ENCODE results near the gene LYRM4.

Gene LYRM4

DNA sequence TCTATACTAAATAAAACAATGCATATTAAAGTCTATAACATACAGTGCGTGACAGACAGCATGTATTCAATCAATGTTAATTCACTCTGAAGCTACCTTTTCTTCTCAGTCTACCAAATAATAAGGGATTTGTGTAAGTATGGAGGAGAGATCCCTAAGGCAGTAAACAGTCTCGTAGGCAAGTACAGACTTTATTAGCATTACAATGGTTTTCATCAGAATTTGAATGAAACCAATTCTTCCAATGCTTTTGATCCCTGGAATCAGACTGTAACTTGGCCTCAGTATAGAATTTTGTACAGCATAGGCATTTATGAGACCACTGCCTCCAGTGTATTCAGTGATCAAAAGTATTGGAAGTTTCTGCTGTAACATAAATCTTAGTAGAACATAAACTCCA is 19.5 kb downstream of the LYRM4 start:
- no peak for DNase-seq

DNA sequence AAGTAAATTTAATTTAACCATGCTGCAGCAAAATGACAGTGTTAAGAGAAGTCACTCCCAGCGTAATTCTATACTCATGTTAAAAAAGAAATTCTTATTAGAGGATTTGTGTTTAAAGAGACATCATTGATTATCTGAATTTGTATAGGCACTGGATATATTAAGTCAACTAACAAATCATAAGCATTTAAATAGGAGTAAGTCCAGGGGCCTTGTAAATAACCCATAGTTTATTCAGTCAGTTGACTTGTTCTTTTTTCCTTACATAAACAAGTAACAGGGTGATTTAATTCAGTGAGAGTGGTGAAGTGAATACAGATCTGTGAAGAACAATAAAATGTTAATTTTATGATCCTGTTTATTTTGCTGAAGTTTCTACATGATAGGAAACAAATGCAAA is 22.4 kb downstream of the LYRM4 start:
- no peak for DNase-seq

DNA sequence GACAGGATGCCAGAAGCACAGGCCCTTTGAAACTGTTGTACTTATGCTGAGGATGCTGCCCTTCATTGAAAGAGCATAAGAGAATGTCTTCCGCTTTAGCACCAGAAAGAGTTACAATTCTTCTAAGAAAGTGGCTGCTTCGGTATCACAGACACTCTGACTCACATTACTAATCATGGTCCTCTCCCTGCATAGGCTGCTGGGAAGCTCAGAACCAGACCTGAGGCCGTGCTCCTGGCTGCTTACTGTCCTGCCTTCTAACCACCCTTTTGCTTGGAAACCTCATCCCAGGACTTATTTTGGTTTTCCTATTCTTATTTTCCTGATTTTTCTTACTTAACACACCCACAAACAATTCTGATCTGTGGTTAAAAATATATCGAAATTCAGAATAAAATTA is 22.9 kb downstream of the LYRM4 start:
- DNase-seq, result no peak

DNA sequence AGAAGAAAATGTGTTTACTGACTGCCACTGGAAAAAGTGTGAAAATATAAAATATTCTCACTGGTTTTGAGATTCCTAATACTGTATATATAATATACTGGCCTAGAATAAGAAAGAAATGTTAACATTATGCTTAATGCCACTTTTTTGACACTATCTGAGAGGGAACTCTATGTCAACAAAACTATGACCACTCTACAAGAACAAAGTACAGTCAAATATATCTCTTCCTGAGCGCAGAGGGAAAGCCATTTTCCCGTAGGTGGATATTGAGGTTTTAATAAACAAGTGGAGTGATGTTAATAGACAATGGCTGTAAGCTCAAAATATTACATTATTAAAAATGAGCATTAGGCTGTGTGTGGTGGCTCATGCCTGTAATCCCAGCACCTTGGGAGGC is 24.9 kb downstream of the LYRM4 start:
- no peak for DNase-seq

DNA sequence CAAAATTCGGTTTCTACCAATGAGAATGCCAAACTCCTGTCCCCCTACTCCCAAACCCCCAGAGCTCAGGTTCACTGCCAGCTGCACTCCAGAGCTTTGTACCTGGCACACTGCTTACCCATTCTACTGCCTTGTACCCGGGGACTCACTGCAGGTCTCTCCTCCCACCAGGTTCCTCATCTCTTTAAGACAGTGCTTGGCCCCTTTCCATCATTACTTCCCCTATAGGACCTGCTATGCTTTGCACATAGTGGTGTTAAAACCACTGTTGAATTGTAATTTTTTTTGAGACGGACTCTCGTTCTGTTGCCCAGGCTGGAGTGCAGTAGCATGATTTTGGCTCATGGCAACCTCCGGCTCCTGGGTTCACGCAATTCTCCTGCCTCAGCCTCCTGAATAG is 25.9 kb downstream of the LYRM4 start:
- DNase-seq, result no peak

DNA sequence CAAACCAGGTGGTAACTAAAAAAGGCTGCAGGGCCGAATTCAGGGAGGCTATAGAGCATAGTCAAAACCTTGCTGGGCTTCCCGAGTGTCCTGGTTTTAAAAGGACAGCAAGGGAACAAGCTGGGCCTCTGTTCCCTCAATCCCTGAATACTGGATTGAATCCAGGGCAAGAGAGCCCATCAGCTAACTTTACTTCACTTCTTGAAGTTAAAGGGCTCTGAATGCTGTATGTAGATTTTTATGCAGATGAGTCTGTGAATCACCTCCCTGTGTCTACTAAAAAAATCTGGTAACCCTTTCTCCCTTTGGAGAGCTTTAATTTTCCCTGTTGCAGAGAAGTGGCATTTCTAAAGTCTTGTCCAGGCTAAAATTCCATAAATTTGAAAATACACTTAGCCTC is 29.5 kb downstream of the LYRM4 start:
- no peak for DNase-seq

DNA sequence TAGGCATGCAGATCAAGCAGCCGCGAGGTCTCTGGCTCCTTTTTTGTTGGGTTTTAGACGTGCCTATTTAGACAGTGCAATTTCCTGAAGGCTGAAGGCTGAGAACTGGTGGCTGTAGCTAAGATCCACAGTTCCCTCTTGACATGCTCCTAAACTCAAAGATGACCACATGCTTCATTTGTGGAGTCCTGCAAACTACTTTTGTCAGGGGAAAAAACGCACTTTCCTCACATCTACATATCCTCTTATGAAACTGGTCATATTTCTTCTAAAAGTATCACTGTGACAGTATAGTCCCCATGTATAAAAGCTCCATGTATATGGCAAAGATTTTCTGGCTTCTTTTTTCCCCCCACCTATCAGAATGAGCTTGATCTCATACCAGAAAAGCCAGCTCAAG is 30.7 kb downstream of the LYRM4 start:
- DNase-seq, result no peak

DNA sequence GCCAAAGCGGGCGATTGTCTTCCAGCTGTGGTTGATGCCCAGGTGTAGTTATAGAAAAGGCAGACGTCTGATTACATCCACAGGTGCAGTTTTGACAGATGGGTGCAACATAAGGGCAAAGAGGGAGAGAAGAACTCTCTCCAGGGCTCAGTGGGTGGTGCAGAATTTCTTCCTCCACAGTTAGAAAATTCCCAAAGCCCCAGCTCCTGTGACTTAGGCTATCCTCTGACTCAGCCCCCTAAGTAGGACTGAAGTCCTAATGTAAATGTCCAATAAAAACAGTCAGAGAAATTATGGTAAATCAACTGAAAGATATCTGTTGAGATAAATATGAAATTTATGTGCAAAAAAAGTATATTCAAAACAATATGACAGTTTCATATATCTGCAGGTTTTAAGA is 31.4 kb downstream of the LYRM4 start:
- DNase-seq, result no peak

DNA sequence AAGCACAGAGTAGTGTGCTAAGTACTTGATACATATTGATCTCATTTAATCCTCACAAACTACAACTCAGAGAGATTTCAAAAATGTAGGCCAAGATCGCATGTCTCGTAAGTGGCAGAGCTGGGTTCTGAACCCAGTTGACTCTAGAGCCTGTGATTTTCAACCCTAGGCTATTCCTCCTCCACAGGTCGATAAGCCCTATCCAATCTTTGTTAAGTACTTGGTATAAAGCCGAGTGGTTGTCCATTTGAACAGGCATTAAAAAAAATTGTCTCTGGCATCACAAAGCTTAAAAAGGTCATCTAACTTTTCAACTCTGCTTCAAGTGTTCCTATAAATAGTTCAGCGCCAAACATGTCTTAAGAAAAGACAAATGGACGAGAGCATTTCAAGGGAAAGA is 37.4 kb downstream of the LYRM4 start:
- DNase-seq, result no peak

DNA sequence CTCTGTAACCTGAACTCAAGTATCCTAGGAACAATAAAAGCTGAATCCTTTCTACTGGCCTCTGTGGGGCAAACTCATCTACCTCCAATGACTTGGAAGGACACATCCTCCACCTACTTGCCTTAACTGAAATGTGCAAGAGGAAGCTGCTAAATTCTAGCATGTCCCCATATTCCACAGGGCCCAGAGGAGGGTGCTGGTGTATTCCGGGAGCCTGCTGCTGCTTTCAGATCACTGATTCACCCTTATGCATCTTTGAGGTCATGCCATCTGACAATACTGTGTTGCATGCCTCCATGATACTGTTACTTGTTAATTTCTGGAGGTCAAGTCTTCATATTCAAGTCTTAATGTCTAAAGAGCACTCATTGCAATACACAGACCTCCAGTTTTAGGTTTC is 40.3 kb downstream of the LYRM4 start:
- DNase-seq, result no peak

DNA sequence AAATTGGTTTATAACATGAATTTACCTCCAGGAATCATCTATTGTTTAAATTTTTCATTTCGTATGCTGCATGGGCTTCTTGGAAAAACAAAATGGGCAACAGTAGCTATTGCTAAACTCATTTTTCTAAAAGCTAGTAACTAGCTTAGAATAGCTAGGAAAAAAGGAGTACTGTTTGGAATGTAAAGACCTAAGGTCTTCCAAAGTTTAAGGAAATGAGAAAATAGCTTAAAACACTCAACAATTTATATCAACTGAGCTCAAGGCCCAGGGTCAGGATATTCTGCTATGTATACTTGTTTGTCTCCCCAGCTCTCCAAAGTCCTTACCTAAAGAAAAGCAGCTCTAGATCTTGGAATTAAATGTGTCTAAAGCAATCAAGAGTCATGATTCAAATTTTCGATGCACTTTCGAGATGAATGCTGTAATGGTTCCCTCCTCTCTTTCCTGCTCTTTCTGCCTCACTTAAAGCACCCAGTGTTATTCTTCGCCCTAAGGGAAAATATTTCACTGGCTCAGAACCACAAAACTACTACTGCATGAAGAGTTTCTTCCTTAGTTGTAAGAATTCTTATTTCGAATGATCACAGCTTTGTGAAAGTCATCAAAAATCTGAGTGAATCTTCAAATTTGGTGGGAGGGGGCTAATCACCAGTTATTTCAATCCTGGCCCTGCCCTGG is 41.6 kb downstream of the LYRM4 start:
- no peak for DNase-seq

DNA sequence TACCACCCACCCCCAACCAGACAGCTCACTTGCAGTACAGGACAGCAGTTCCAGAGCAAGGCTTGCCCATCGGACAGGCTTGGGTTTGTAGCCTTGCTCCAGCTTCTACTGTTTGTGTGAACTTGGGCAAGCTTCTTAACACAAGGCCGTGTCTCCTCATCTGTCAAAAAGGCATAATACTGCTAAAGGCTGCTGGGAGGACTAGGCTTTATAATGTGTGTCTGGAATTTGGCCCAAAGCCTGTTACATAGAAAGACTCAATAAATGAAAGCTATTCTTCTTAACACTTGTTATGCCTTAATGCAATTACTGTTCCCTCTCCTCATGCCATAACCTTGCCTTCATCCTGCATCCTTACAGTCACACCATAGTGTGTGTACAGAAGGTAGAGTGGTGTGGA is 43.4 kb downstream of the LYRM4 start:
- DNase-seq, result no peak

DNA sequence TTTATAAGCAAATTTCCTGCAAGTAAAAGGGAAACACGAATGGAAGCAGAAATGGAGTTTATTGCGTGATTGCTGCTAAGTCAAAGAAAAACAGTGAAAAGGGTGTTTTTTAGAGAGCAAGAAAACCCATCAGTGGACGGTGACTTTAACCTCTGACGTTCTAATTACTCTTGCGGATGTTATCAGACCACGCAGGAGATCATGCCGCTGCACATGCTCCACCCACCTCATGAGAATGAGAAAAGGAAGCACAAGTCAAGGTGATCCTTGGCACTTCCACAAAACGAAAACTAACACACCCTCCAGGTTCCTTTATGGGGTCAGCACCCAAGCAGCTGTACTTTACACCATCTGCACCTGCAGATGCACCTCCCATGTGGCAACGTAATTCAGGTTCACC is 45.0 kb downstream of the LYRM4 start:
- no peak for DNase-seq

DNA sequence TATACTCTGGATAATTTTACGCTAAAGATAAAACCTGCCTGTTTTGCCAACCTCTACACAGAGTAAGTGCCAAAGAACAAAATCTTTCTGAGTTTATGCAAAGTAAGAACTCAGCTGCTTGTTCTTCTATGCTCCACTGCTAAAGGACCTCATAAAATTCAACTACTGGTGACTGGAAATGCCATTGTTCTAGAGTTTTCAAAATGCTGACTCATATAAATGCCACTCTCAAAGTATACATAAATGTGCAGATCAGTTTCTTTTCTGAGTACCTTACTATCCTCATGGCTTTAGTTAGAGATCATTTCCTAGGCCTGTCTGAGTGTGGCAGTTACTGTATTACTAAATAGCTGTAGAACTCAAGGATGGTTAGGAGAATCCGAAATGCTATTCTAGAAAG is 45.6 kb downstream of the LYRM4 start:
- no peak for DNase-seq

DNA sequence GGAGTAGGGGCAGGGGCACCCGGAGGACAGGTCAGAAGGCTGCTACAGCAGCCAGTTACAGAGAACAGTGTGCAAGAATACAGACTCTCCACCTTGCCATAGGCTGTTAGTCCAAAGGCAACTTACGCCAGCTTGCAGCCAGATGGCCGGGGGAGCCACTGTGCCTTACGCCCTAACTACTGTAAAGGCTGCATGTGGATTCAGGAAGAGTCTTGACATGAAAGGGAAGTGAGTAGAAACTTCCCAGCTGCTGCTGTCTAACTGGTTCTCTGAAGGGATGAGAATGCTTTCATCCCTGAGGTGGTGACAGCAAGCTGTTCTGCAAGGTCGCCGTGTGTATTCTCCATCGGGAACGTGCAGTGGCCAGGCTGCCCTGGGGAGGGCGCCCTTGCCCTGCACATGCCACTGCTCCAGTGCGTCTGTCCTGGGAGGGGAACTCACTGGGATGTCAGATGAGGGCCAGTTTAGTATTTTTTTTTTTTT is 46.1 kb downstream of the LYRM4 start:
- DNase-seq, result no peak

DNA sequence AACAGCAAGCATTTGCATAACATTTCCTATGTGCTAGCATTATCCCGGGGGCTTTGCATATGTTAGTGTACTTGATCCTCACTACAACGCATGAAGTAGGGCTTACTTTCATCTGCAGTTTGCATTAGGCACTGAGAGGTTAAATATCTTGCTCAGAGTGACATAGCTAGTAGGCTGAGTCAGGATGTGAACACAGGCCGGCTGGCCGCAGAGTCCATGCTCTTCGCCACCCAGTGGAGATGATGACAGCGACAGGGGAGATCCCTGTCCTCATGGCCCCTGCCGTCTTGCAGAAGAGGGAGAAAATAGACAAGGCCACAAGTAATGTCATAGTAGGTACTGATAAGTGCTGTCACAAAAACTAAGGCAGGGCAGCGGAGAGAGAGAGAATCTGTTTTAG is 46.9 kb downstream of the LYRM4 start:
- DNase-seq, result no peak

DNA sequence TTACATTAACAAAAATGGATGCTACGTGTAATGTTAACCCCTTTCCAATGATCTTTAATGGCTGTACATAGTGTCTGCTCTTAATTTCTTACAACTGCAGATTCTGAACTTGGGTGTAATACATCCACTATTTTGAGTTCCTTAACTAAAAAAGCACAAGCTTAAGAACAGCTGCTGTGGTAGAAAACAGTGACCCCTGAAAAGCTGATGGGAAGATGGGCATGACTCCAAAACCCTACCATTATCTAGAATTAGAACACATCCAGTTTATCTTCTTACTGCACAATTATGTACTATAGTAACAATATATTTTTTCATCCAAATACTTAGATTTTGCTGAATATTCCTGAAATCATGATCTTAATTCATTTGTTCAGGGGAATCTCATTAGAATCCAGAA is 49.3 kb downstream of the LYRM4 start:
- DNase-seq, result no peak

DNA sequence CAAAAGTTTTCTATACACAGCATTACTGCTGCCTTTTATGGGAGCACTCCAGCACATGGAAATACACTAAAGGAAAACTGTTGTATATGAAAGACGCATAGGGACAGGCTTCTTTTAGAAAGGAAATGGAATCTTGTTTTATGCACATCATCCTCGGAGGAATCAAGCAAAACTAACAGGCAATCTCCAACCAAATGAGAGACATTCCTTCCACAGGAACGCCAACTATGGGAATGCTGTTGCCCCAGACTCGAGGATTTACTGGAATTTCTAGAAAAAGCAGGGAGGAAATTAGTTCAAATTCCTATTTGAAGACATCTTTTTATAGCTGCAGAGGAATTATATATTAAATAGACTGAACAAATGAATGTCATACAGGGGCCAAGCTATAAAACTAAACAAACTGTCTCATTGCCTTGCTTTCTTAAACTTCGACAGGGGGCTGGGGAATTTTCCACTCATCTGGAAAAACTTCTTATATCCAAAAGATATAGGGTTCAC is 52.2 kb downstream of the LYRM4 start:
- no peak for DNase-seq

DNA sequence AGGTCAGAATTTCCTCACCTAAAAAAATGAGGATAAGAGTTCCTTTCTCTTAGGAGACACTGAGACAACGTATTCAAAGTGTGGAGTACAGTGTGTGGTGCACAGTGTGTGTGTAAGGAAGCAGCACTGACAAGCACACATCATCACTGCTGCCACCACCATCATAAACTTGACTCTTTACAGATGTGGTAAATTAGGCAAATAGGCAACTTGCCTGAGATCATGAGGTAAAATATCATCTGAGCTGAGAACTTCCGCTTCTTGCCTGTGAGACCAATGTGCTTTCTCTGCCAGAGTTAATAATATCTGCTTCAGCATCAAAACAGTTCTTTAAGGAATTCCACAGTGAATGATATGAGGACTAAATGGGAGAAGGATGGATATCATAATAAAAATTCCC is 52.7 kb downstream of the LYRM4 start:
- no peak for DNase-seq

DNA sequence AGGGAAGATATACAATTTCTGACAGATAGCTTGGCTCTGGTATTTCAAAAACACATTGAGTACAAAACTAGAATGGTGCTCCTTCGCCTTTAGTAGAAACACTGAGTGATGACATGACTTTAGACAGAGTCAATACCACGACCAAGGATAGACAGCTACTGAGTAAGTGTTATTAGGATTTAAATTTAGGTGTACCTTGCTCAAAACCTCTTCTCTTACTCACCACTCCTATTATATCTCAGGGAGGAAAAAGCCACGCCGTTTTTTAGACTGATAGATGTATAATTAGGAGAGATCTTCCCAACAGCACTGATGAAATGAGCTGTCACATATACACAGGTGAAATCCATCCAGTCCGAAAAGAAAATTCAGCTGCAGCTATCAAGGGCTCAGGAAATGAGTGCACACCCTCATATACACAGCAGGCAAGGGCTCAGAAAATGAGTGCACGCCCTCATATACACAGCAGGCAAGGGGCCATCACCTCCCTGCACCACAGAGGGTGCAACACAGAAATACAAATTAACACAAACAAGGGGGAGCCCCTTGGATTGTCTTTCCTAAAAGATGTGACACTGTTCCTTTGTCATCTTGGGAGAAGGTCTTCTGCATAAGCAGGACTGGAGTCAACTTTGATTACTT is 53.7 kb downstream of the LYRM4 start:
- DNase-seq, result no peak

DNA sequence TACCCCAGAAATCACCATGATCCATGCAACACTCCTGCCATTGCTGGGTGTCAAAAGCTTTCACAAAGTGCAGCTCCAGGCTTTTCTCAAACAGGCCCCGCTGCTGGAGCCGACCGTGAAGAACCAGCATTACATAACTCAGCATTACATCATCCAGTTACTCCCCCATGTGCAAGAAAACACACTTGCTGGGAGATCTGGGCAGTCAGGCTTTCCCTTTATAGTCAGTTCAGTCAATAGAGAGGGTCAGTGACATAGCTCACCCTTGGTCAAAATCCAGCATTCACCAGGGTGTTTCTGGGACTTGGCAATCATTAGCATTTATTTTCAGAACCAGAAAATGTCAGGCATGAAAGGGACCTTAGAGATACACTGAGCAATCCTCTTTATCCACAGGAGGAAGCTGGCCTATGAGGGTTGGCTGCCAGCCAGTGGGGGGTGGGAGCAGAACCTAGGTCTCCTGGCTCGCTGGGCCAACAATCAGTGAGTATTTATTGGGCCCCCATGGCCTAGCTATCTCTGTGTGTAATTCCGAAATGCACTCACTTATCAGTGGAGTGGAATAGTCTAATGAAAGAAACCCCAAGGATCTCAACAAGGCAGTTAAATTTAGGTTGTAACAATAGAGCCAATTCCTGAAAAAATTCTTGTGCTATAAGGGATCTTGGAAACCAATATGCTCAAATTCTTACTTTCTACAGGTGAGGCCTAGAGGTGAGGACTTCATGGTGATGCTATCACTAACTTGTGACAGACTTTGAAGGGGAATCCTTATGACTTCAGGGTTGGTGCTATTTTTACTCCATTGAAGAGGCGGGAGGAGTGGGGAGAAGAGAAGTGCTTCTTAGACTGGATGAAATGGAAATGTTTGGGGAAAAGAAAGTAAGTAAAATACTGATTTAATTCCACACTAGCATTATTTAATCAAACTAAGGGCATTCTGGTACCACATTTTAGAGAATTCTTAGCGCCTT is 54.6 kb downstream of the LYRM4 start:
- DNase-seq, result no peak

DNA sequence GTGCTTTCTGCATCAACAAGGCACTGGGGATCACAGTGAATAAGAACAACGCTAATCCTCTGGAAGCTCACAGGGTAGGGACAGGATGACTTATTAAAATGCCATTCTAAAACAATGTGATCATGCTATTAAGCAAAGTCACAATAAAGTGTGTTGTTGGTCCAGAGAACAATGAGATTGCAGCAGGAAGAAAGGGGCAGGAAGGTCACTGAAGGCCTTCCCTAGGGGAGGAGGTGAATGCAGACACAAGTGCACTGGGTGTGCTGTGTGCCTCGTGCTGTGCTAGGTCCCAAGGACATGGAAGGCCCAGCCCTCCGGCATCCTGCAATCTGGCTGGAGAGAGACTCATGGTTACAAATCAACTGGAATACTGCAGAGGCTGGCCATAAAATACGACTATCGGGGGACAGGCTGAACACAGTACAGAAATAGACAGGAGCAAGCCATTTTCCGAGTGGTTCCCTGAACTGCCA is 55.7 kb downstream of the LYRM4 start:
- DNase-seq, result no peak

DNA sequence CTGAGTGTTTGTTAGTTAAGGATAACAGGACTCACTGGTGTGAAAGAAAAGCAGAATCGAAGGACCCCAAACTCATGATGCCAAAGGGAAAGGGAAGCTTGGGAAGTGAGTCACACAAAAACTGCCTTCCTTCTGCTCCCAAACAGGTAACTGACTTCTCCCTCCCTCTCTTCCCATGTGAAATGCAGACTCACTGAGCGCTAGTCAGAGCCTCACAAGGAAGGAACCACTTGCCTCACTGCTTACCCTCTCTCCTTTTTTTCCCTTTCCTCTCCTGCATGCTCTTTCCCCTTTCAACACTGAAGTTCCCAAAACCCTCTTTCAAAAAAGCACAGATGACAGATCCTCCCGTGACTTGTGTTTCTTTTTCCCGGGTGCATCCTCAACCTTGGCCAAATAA is 56.4 kb downstream of the LYRM4 start:
- no peak for DNase-seq

DNA sequence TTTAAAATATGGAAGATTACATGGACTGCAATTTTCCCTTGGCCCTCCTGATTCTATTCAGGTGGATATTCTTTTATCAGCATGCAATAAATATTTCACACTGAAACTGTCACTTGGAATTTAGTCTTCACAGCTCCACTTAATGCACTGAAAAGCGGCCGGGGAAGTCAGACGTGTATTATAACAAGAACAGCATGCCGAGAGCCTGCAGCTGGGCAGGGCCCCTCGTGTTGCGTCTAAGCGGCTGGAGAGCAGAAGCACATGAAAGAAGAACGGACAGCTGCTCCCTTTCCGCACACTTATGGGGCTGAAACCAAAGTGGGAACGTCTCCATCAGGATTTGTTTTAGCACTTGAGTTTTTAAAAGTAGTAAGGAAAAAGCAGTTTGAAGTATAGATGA is 57.2 kb downstream of the LYRM4 start:
- no peak for DNase-seq

All from NCI-H1436 (cell line).